ENCODE data around the gene NKIRAS2. TPM values are rescaled to one million over a fixed set of nuclear protein-coding genes. Genes with fewer than 3 reads are reported as not detected.
A peak's percentile ranks its signal among the peaks of the same experiment; 100 is the strongest.

The NKIRAS2 gene
- total and polyA plus RNA-seq, 2 of the 4 experiments (the other 2 are of a cell fraction): 25.6 to 51.8 TPM

GRCh38 chr17:42002792-42003301 lies 17.0 kb upstream of the NKIRAS2 start:
- BruUV-seq (replicated peaks): no TSS peak
- ChIA-PET POLR2A (ENCODE audit: unreplicated experiment) (interaction anchor here (0.6 to 0.9 kb wide), 2 partner anchors 14 to 36 kb away, joined by 3 to 6 read pairs; partner anchors contain the start of genes CNP and DNAJC7), CTCF (no interaction called here)
- H3K9me1 ChIP-seq (ENCODE audit: insufficient read depth, low read length): peaks cover 14% of the 10 kb centered on the region
- in situ Hi-C loops (cut with MboI; ENCODE audit: low sequenced_read_pairs): no loop called here
- H4K8ac ChIP-seq (ENCODE audit: low read depth in 2 of 2, low read length in 2 of 2): peak overlapping the region in 1 of 2 experiments; percentile 6; a peak in 1 of 4 replicates
- no CpG with 5 or more reads among the region's 3 CpGs for WGBS, 2 experiments (ENCODE audit: extremely low coverage in 2 of 2, insufficient read length in 1 of 2)
- intact Hi-C loops (cut with micrococcal nuclease): loop anchor here (2.0 kb wide), 1 partner anchor 14 kb away; the partner anchor contains the start of gene DNAJC7
- peaks cover 14% of the 10 kb centered on the region for H3K4me1 ChIP-seq (ENCODE audit: control insufficient read depth, insufficient read depth, low read length)
- no peaks in the 10 kb centered on the region for H3K9me3 ChIP-seq (ENCODE audit: control insufficient read depth, insufficient read depth, low read length)
- no peak overlapping the region for H3K4me3 ChIP-seq (ENCODE audit: insufficient read depth, low read depth, low read length)
- H3K4me2 ChIP-seq (ENCODE audit: low read depth, low read length): peak overlapping the region; percentile 66
- peaks cover 65% of the 10 kb centered on the region for H4K20me1 ChIP-seq (ENCODE audit: insufficient read depth, low read length)
- peaks cover 39 to 76% of the 10 kb centered on the region in 2 experiments for H3K79me1 ChIP-seq (ENCODE audit: low read depth in 1 of 2, low read length in 2 of 2)
- H3K56ac ChIP-seq (ENCODE audit: extremely low read depth, insufficient read depth, low read length): no peak overlapping the region
- no peak overlapping the region for H2AFZ ChIP-seq (replicated peaks; ENCODE audit: low read length, poor library complexity)
- peaks cover 18% of the 10 kb centered on the region for H3K36me3 ChIP-seq (ENCODE audit: control insufficient read depth, insufficient read depth, low read length)
- no peak overlapping the region for H3K18ac ChIP-seq (ENCODE audit: low read depth, low read length)
- H3K14ac ChIP-seq (replicated peaks; ENCODE audit: low read depth, low read length): peak overlapping the region; percentile 1; the same call in 1 of the 2 replicates
- H2BK20ac ChIP-seq (ENCODE audit: low read depth, low read length): no peak overlapping the region
- H3K27ac ChIP-seq (ENCODE audit: insufficient read depth, low read length): peak overlapping the region; percentile 30; the same call in 1 of the 2 replicates
- DNase-seq (peak; percentile 56), ATAC-seq (ENCODE audit: low read depth) (peak; percentile 86)
- peak overlapping the region; percentile 45 for H2AK5ac ChIP-seq (ENCODE audit: low read depth, low read length)
- dilution Hi-C loops (cut with HindIII; ENCODE audit: low sequenced_read_pairs, unreplicated experiment): no loop called here
- no peaks in the 10 kb centered on the region for H3K27me3 ChIP-seq (ENCODE audit: control insufficient read depth, insufficient read depth, low read length)
- H4K91ac ChIP-seq (ENCODE audit: insufficient read depth, low read depth, low read length): no peak overlapping the region
- peak overlapping the region; percentile 47 for H2BK5ac ChIP-seq (ENCODE audit: low read depth, low read length, poor library complexity, severe bottlenecking)
- no peak for TF ChIP-seq FOS (IDR thresholded peaks at IDR 0.05; ENCODE audit: low read depth, low read length)
- TF ChIP-seq, protein P1, sequence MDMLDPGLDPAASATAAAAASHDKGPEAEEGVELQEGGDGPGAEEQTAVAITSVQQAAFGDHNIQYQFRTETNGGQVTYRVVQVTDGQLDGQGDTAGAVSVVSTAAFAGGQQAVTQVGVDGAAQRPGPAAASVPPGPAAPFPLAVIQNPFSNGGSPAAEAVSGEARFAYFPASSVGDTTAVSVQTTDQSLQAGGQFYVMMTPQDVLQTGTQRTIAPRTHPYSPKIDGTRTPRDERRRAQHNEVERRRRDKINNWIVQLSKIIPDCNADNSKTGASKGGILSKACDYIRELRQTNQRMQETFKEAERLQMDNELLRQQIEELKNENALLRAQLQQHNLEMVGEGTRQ (IDR thresholded peaks at IDR 0.05; ENCODE audit: low read depth, low read length): no peak
- no peak for TF ChIP-seq MAZ (IDR thresholded peaks at IDR 0.05; ENCODE audit: borderline replicate concordance, low read depth, low read length)
- no peak for TF ChIP-seq CTCF (conservative IDR thresholded peaks at IDR 0.05; ENCODE audit: low read depth, low read length)
- TF ChIP-seq MAFK (IDR thresholded peaks at IDR 0.05; ENCODE audit: low read depth, low read length): no peak
- TF ChIP-seq CHD1 (IDR thresholded peaks at IDR 0.05; ENCODE audit: low read depth, low read length): no peak
- no peak for TF ChIP-seq POLR2A (IDR thresholded peaks at IDR 0.05; ENCODE audit: low read depth, low read length)
- TF ChIP-seq SMC3 (IDR thresholded peaks at IDR 0.05; ENCODE audit: low read depth, low read length): no peak
- no peak for TF ChIP-seq CEBPB (IDR thresholded peaks at IDR 0.05; ENCODE audit: low read depth, low read length)
- TF ChIP-seq RAD21 (IDR thresholded peaks at IDR 0.05; ENCODE audit: low read length): no peak
- no peak for TF ChIP-seq MXI1 (IDR thresholded peaks at IDR 0.05; ENCODE audit: borderline replicate concordance, low read depth, low read length)
- TF ChIP-seq RCOR1 (IDR thresholded peaks at IDR 0.05; ENCODE audit: insufficient replicate concordance, low read length): no peak
- no peak for TF ChIP-seq NFE2L2 (IDR thresholded peaks at IDR 0.05; ENCODE audit: low read depth, low read length)
- TF ChIP-seq, protein P2, sequence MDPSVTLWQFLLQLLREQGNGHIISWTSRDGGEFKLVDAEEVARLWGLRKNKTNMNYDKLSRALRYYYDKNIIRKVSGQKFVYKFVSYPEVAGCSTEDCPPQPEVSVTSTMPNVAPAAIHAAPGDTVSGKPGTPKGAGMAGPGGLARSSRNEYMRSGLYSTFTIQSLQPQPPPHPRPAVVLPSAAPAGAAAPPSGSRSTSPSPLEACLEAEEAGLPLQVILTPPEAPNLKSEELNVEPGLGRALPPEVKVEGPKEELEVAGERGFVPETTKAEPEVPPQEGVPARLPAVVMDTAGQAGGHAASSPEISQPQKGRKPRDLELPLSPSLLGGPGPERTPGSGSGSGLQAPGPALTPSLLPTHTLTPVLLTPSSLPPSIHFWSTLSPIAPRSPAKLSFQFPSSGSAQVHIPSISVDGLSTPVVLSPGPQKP (IDR thresholded peaks at IDR 0.05; ENCODE audit: borderline replicate concordance, low read depth, low read length): no peak
- H3K4ac ChIP-seq (ENCODE audit: low read depth, low read length): peak overlapping the region; percentile 47
- peak overlapping the region; percentile 2; the same call in 1 of the 2 replicates for H3K23ac ChIP-seq (ENCODE audit: low read depth, low read length)
- H4K5ac ChIP-seq (ENCODE audit: low read depth, low read length): no peak overlapping the region
- no peak overlapping the region for H2BK15ac ChIP-seq (ENCODE audit: low read depth, low read length)
- no peak overlapping the region; the same call in 1 of the 2 replicates for H3K9ac ChIP-seq (ENCODE audit: low read depth, low read length)
- H2AK9ac ChIP-seq (replicated peaks; ENCODE audit: low read depth, low read length, poor library complexity): no peak overlapping the region
- H2BK120ac ChIP-seq (ENCODE audit: low read depth, low read length): no peak overlapping the region
